ENCODE measurements around the gene DRICH1. TPM values are rescaled to one million over a fixed set of nuclear protein-coding genes. Genes with fewer than 3 reads are reported as not detected.
"Not testable (repeated sequence)": the region's sequence is repeated elsewhere in the genome, so short reads cannot be mapped to it uniquely, and the experiment has no call there.

Gene DRICH1
- total and polyA plus RNA-seq, 4 donors = 0.38 to 1.4 TPM; not detected in 2

GRCh38 chr22:23579280-23579679, 52.8 kb downstream of the DRICH1 start:
- 93% methylated on average over 5 of the region's 5 CpGs for WGBS, 2 donors
- intact Hi-C loops (cut with DNase I) = no loop called here
- no peak overlapping the region for H3K27ac ChIP-seq (ENCODE audit: low read depth in 1 of 2, low read length in 2 of 2)
- no peaks in the 10 kb centered on the region for H3K9me3 ChIP-seq (ENCODE audit: control insufficient read depth, low read length)
- H3K36me3 ChIP-seq (ENCODE audit: control insufficient read depth in 1 of 2, insufficient read depth in 2 of 2, low read length in 1 of 2) = no peaks in the 10 kb centered on the region
- no peaks in the 10 kb centered on the region for H3K27me3 ChIP-seq (ENCODE audit: control insufficient read depth in 1 of 2, insufficient read depth in 2 of 2, low read length in 1 of 2)
- DNase-seq = peak in 1 of 2 donors; percentile 17
- H3K4me3 ChIP-seq (ENCODE audit: low read length in 2 of 2) = no peak overlapping the region
- no peak for ATAC-seq (ENCODE audit: low FRiP score)
- no peaks in the 10 kb centered on the region for H3K4me1 ChIP-seq (ENCODE audit: control insufficient read depth in 1 of 2, insufficient read depth in 2 of 2, low read length in 2 of 2)

- no peaks in the 10 kb centered on the region for H3K9me3 ChIP-seq (ENCODE audit: control insufficient read depth, low read length)
- intact Hi-C loops (cut with DNase I) = no loop called here
- DNase-seq (peak in 1 of 2 donors; percentile 40), ATAC-seq (ENCODE audit: low FRiP score) (no peak)
- no peaks in the 10 kb centered on the region for H3K36me3 ChIP-seq (ENCODE audit: control insufficient read depth in 1 of 2, insufficient read depth in 2 of 2, low read length in 1 of 2)
- WGBS, 2 donors = 79% methylated on average over 11 of the region's 11 CpGs
- no peak overlapping the region for H3K27ac ChIP-seq (ENCODE audit: low read depth in 1 of 2, low read length in 2 of 2)
- H3K27me3 ChIP-seq (ENCODE audit: control insufficient read depth in 1 of 2, insufficient read depth in 2 of 2, low read length in 1 of 2) = no peaks in the 10 kb centered on the region
- no peak overlapping the region for H3K4me3 ChIP-seq (ENCODE audit: low read length in 2 of 2)
- no peaks in the 10 kb centered on the region for H3K4me1 ChIP-seq (ENCODE audit: control insufficient read depth in 1 of 2, insufficient read depth in 2 of 2, low read length in 2 of 2)
Observed at GRCh38 chr22:23578306-23578705, 53.8 kb downstream of the DRICH1 start.

GRCh38 chr22:23576681-23577080, 55.4 kb downstream of the DRICH1 start:
- Histone ChIP-seq H3K27me3 (ENCODE audit: control insufficient read depth in 1 of 2, insufficient read depth in 2 of 2, low read length in 1 of 2) (no peaks in the 10 kb centered on the region), H3K9me3 (ENCODE audit: control insufficient read depth, low read length) (no peaks in the 10 kb centered on the region), H3K27ac (ENCODE audit: low read depth in 1 of 2, low read length in 2 of 2) (no peak overlapping the region), H3K36me3 (ENCODE audit: control insufficient read depth in 1 of 2, insufficient read depth in 2 of 2, low read length in 1 of 2) (no peaks in the 10 kb centered on the region), H3K4me1 (ENCODE audit: control insufficient read depth in 1 of 2, insufficient read depth in 2 of 2, low read length in 2 of 2) (no peaks in the 10 kb centered on the region), H3K4me3 (ENCODE audit: low read length in 2 of 2) (no peak overlapping the region)
- ATAC-seq (ENCODE audit: low FRiP score) = no peak
- 47 to 54% methylated on average over 5 of the region's 5 CpGs for WGBS, 2 donors
- DNase-seq = no peak
- intact Hi-C loops (cut with DNase I) = no loop called here

- no peak overlapping the region for H3K27ac ChIP-seq (ENCODE audit: low read depth in 1 of 2, low read length in 2 of 2)
- intact Hi-C loops (cut with DNase I) = no loop called here
- no peaks in the 10 kb centered on the region for H3K27me3 ChIP-seq (ENCODE audit: control insufficient read depth in 1 of 2, insufficient read depth in 2 of 2, low read length in 1 of 2)
- 95 to 96% methylated on average over 4 of the region's 4 CpGs for WGBS, 2 donors
- H3K36me3 ChIP-seq (ENCODE audit: control insufficient read depth in 1 of 2, insufficient read depth in 2 of 2, low read length in 1 of 2) = no peaks in the 10 kb centered on the region
- no peaks in the 10 kb centered on the region for H3K9me3 ChIP-seq (ENCODE audit: control insufficient read depth, low read length)
- no peaks in the 10 kb centered on the region for H3K4me1 ChIP-seq (ENCODE audit: control insufficient read depth in 1 of 2, insufficient read depth in 2 of 2, low read length in 2 of 2)
- no peak overlapping the region for H3K4me3 ChIP-seq (ENCODE audit: low read length in 2 of 2)
- DNase-seq (peak; percentile 23 to 28), ATAC-seq (ENCODE audit: low FRiP score) (no peak)
Observed at GRCh38 chr22:23575601-23576000, 56.5 kb downstream of the DRICH1 start.

GRCh38 chr22:23574877-23575276, 57.2 kb downstream of the DRICH1 start:
- no peak overlapping the region for H3K4me3 ChIP-seq (ENCODE audit: low read length in 2 of 2)
- H3K36me3 ChIP-seq (ENCODE audit: control insufficient read depth in 1 of 2, insufficient read depth in 2 of 2, low read length in 1 of 2) = no peaks in the 10 kb centered on the region
- DNase-seq (peak; percentile 29 to 55), ATAC-seq (ENCODE audit: low FRiP score) (no peak)
- 33 to 34% methylated on average over 8 of the region's 8 CpGs for WGBS, 2 donors
- no peaks in the 10 kb centered on the region for H3K27me3 ChIP-seq (ENCODE audit: control insufficient read depth in 1 of 2, insufficient read depth in 2 of 2, low read length in 1 of 2)
- no peaks in the 10 kb centered on the region for H3K4me1 ChIP-seq (ENCODE audit: control insufficient read depth in 1 of 2, insufficient read depth in 2 of 2, low read length in 2 of 2)
- intact Hi-C loops (cut with DNase I) = no loop called here
- H3K27ac ChIP-seq (ENCODE audit: low read depth in 1 of 2, low read length in 2 of 2) = no peak overlapping the region
- no peaks in the 10 kb centered on the region for H3K9me3 ChIP-seq (ENCODE audit: control insufficient read depth, low read length)

- Histone ChIP-seq H3K27me3 (ENCODE audit: control insufficient read depth in 1 of 2, insufficient read depth in 2 of 2, low read length in 1 of 2) (no peaks in the 10 kb centered on the region), H3K36me3 (ENCODE audit: control insufficient read depth in 1 of 2, insufficient read depth in 2 of 2, low read length in 1 of 2) (no peaks in the 10 kb centered on the region), H3K4me1 (ENCODE audit: control insufficient read depth in 1 of 2, insufficient read depth in 2 of 2, low read length in 2 of 2) (no peaks in the 10 kb centered on the region), H3K4me3 (ENCODE audit: low read length in 2 of 2) (no peak overlapping the region), H3K9me3 (ENCODE audit: control insufficient read depth, low read length) (no peaks in the 10 kb centered on the region), H3K27ac (ENCODE audit: low read depth in 1 of 2, low read length in 2 of 2) (no peak overlapping the region)
- ATAC-seq (ENCODE audit: low FRiP score) = no peak
- WGBS, 2 donors = 65 to 76% methylated on average over 4 of the region's 4 CpGs
- intact Hi-C loops (cut with DNase I) = no loop called here
- peak; percentile 30 to 62 for DNase-seq
Observed at GRCh38 chr22:23574371-23574811, 57.7 kb downstream of the DRICH1 start.

- H3K4me3 ChIP-seq (ENCODE audit: low read length in 2 of 2); ATAC-seq (ENCODE audit: low FRiP score); H3K4me1 ChIP-seq (ENCODE audit: control insufficient read depth in 1 of 2, insufficient read depth in 2 of 2, low read length in 2 of 2); H3K27ac ChIP-seq (ENCODE audit: low read depth in 1 of 2, low read length in 2 of 2); intact Hi-C loops (cut with DNase I); H3K36me3 ChIP-seq (ENCODE audit: control insufficient read depth in 1 of 2, insufficient read depth in 2 of 2, low read length in 1 of 2); H3K9me3 ChIP-seq (ENCODE audit: control insufficient read depth, low read length); H3K27me3 ChIP-seq (ENCODE audit: control insufficient read depth in 1 of 2, insufficient read depth in 2 of 2, low read length in 1 of 2): not testable (repeated sequence)
- peak; percentile 28 to 36 for DNase-seq
- WGBS, 2 donors = 80 to 88% methylated on average over 5 to 8 of the region's 8 CpGs
Observed at GRCh38 chr22:23573701-23574235, 58.4 kb downstream of the DRICH1 start.

GRCh38 chr22:23573106-23573505, 59.0 kb downstream of the DRICH1 start:
- H3K4me1 ChIP-seq (ENCODE audit: control insufficient read depth in 1 of 2, insufficient read depth in 2 of 2, low read length in 2 of 2); ATAC-seq (ENCODE audit: low FRiP score); H3K4me3 ChIP-seq (ENCODE audit: low read length in 2 of 2); H3K27ac ChIP-seq (ENCODE audit: low read depth in 1 of 2, low read length in 2 of 2); intact Hi-C loops (cut with DNase I); H3K9me3 ChIP-seq (ENCODE audit: control insufficient read depth, low read length); H3K36me3 ChIP-seq (ENCODE audit: control insufficient read depth in 1 of 2, insufficient read depth in 2 of 2, low read length in 1 of 2); H3K27me3 ChIP-seq (ENCODE audit: control insufficient read depth in 1 of 2, insufficient read depth in 2 of 2, low read length in 1 of 2): not testable (repeated sequence)
- WGBS, 2 donors = 76 to 84% methylated on average over 13 of the region's 13 CpGs
- peak; percentile 17 to 32 for DNase-seq

GRCh38 chr22:23571486-23571885, 60.6 kb downstream of the DRICH1 start:
- H3K27ac ChIP-seq (ENCODE audit: low read depth in 1 of 2, low read length in 2 of 2) = no peak overlapping the region
- DNase-seq = peak in 1 of 2 donors; percentile 9
- no peaks in the 10 kb centered on the region for H3K36me3 ChIP-seq (ENCODE audit: control insufficient read depth in 1 of 2, insufficient read depth in 2 of 2, low read length in 1 of 2)
- H3K9me3 ChIP-seq (ENCODE audit: control insufficient read depth, low read length) = no peaks in the 10 kb centered on the region
- no peaks in the 10 kb centered on the region for H3K4me1 ChIP-seq (ENCODE audit: control insufficient read depth in 1 of 2, insufficient read depth in 2 of 2, low read length in 2 of 2)
- no peak overlapping the region for H3K4me3 ChIP-seq (ENCODE audit: low read length in 2 of 2)
- intact Hi-C loops (cut with DNase I) = no loop called here
- no peaks in the 10 kb centered on the region for H3K27me3 ChIP-seq (ENCODE audit: control insufficient read depth in 1 of 2, insufficient read depth in 2 of 2, low read length in 1 of 2)
- 80 to 88% methylated on average over 4 of the region's 4 CpGs for WGBS, 2 donors
- no peak for ATAC-seq (ENCODE audit: low FRiP score)

Data from aorta (tissue), 5 donors.